Placental pericyte (primary cell): ENCODE results near the gene APH1A. TPM values are rescaled to one million over a fixed set of nuclear protein-coding genes. Genes with fewer than 3 reads are reported as not detected.
A peak's percentile ranks its signal among the peaks of the same experiment; 100 is the strongest.

ENCODE experiments used
- small RNA-seq: library from RNA; depleted of rRNA; stranded (forward); fragments of <200 nt; gene quantifications from one replicate; pipeline ENCODE3, GENCODE V24; 2012; ENCODE audit warnings: low replicate concordance
- total RNA-seq: library from RNA; depleted of rRNA; stranded (reverse); fragments of >200 nt; gene quantifications from 2 replicates; pipeline ENCODE4 v1.2.3, GENCODE V29; 2012

Gene APH1A
- 104 and 134 TPM in 2 replicates for total RNA-seq

GRCh38 chr1:150268705-150269403 is at the start of gene APH1A:
Gene APH1A, minus strand, starts transcription at chr1:150269016. Its CDS starts 206 bp downstream, at chr1:150268810.

GRCh38 chr1:150293433-150294253 is 24.8 kb upstream of the APH1A start, which contains the start of gene MRPS21:
Gene MRPS21, plus strand, starts transcription at chr1:150293861. Its CDS starts 506 bp downstream, at chr1:150294367.

GRCh38 chr1:150281758-150282557 is 13.1 kb upstream of the APH1A start, which contains the start of gene CIART:
Gene CIART, plus strand, starts transcription at chr1:150282554. Its CDS starts 714 bp downstream, at chr1:150283268.

GRCh38 chr1:150257624-150258585 is 10.9 kb downstream of the APH1A start, which contains the start of gene CA14:
Gene CA14, plus strand, starts transcription at chr1:150257774. Its CDS starts 355 bp downstream, at chr1:150258129.

GRCh38 chr1:150235852-150236613 is 32.8 kb downstream of the APH1A start, which contains the start of gene ANP32E:
Gene ANP32E, minus strand, starts transcription at chr1:150236112. Its CDS starts 326 bp downstream, at chr1:150235786.

Small RNA genes within 50 kb of the gene (small RNA-seq; reads per million reads assigned to genes)
- 20.0 reads per million, percentile 97 among the genes with 10 or more reads in this experiment for gene RNU2-17P

Other genes with a start within 250 kb of the APH1A start
- gene VPS45, start 201.2 kb downstream of the APH1A start, total RNA-seq = 19.0 and 50.8 TPM in 2 replicates
- 46.2 and 78.3 TPM in 2 replicates for gene PLEKHO1, start 119.1 kb downstream of the APH1A start, total RNA-seq
- 10.5 and 29.9 TPM in 2 replicates for gene ANP32E, start 32.9 kb downstream of the APH1A start, total RNA-seq
- not detected in 2 replicates for gene CA14, start 11.2 kb downstream of the APH1A start, total RNA-seq
- gene C1orf54, start 3.8 kb upstream of the APH1A start, total RNA-seq = 0.43 and 0.88 TPM in 2 replicates
- 0.66 and 3.4 TPM in 2 replicates for gene CIART, start 13.5 kb upstream of the APH1A start, total RNA-seq
- 25.1 and 29.8 TPM in 2 replicates for gene MRPS21, start 24.8 kb upstream of the APH1A start, total RNA-seq
- gene PRPF3, start 52.5 kb upstream of the APH1A start, total RNA-seq = 39.0 and 50.3 TPM in 2 replicates
- 9.8 and 14.3 TPM in 2 replicates for gene RPRD2, start 95.1 kb upstream of the APH1A start, total RNA-seq
- gene TARS2, start 218.4 kb upstream of the APH1A start, total RNA-seq = 13.3 and 24.6 TPM in 2 replicates
- gene ECM1, start 239.1 kb upstream of the APH1A start, total RNA-seq = 16.2 and 34.5 TPM in 2 replicates
- gene FALEC, start 246.7 kb upstream of the APH1A start, total RNA-seq = not detected in 2 replicates